HG02759 (cell line): Measurements from ENCODE around the gene TNS1.
"Not testable (repeated sequence)": the region's sequence is repeated elsewhere in the genome, so short reads cannot be mapped to it uniquely, and the experiment has no call there.

Experiments used
- ATAC-seq: cut with Tn5 transposase; IDR thresholded peaks from one replicate; pipeline ENCODE4 v1.9.1; 2021; ENCODE audit warnings: mild to moderate bottlenecking, moderate library complexity; ENCODE audit not compliant: unreplicated experiment

TNS1 gene

GRCh38 chr2:218030409-218031195 is 27.8 kb upstream of the TNS1 start:
- ATAC-seq: no peak

- no peak for ATAC-seq
Observed at GRCh38 chr2:218029366-218030360, 26.9 kb upstream of the TNS1 start.

- ATAC-seq: no peak
Observed at GRCh38 chr2:218028562-218029348, 26.0 kb upstream of the TNS1 start.

- no peak for ATAC-seq
Observed at GRCh38 chr2:218028189-218028495, 25.3 kb upstream of the TNS1 start.

GRCh38 chr2:218027426-218028188 is 24.8 kb upstream of the TNS1 start:
- ATAC-seq: no peak

- no peak for ATAC-seq
Observed at GRCh38 chr2:218026676-218027425, 24.1 kb upstream of the TNS1 start.

- no peak for ATAC-seq
Observed at GRCh38 chr2:218026244-218026643, 23.4 kb upstream of the TNS1 start.

- no peak for ATAC-seq
Observed at GRCh38 chr2:218024871-218025270, 22.1 kb upstream of the TNS1 start.

GRCh38 chr2:218024336-218024735 is 21.5 kb upstream of the TNS1 start:
- ATAC-seq: no peak

GRCh38 chr2:218023636-218024035 is 20.8 kb upstream of the TNS1 start:
- ATAC-seq: no peak

GRCh38 chr2:218022851-218023530 is 20.2 kb upstream of the TNS1 start:
- ATAC-seq: no peak

- ATAC-seq: no peak
Observed at GRCh38 chr2:218022131-218022850, 19.5 kb upstream of the TNS1 start.

- no peak for ATAC-seq
Observed at GRCh38 chr2:218021536-218022071, 18.8 kb upstream of the TNS1 start.

GRCh38 chr2:218020966-218021535 is 18.3 kb upstream of the TNS1 start:
- no peak for ATAC-seq

GRCh38 chr2:218020281-218020680 is 17.5 kb upstream of the TNS1 start:
- no peak for ATAC-seq

GRCh38 chr2:218019411-218020060 is 16.7 kb upstream of the TNS1 start:
- no peak for ATAC-seq

- ATAC-seq: not testable (repeated sequence)
Observed at GRCh38 chr2:218018842-218019125, 16.0 kb upstream of the TNS1 start.
